H9 (cell line): ENCODE data around the gene UBQLN3. TPM values are rescaled to one million over a fixed set of nuclear protein-coding genes. Genes with fewer than 3 reads are reported as not detected.

Source experiments
- DNase-seq: peaks from one replicate; pipeline ENCODE4 v3.0.0-alpha.2; 2017
- H2AFZ ChIP-seq: one replicate; pipeline ENCODE4 v1.6.1; 2013; ENCODE audit warnings: mild to moderate bottlenecking, low read length, control low read depth, moderate library complexity
- H2AK5ac ChIP-seq: 2 replicates; pipeline ENCODE4 v1.6.1; 2013; ENCODE audit warnings: low read length, control low read depth, mixed read lengths; ENCODE audit not compliant: insufficient read length
- H2BK120ac ChIP-seq: one replicate; pipeline ENCODE4 v1.6.1; 2013; ENCODE audit warnings: low read depth, mild to moderate bottlenecking, low read length, control low read depth, inconsistent platforms; ENCODE audit not compliant: poor library complexity, severe bottlenecking
- H2BK12ac ChIP-seq: 2 replicates; pipeline ENCODE4 v1.6.1; 2013; ENCODE audit warnings: low read length, control low read depth, mixed read lengths, low read depth; ENCODE audit not compliant: insufficient read length
- H2BK15ac ChIP-seq: 2 replicates; pipeline ENCODE4 v1.6.1; 2013; ENCODE audit warnings: low read depth, low read length, control low read depth
- H2BK20ac ChIP-seq: one replicate; pipeline ENCODE4 v1.6.1; 2013; ENCODE audit warnings: low read depth, mild to moderate bottlenecking, low read length, control low read depth, inconsistent platforms; ENCODE audit not compliant: poor library complexity, severe bottlenecking
- H2BK5ac ChIP-seq: 2 replicates; pipeline ENCODE4 v1.6.1; 2013; ENCODE audit warnings: low read length, control low read depth, mixed read lengths; ENCODE audit not compliant: insufficient read length
- H3K14ac ChIP-seq: 2 replicates; pipeline ENCODE4 v1.6.1; 2013; ENCODE audit warnings: low read length, control low read depth; ENCODE audit not compliant: insufficient read depth
- H3K18ac ChIP-seq: 2 replicates; pipeline ENCODE4 v1.6.1; 2013; ENCODE audit warnings: low read depth, mild to moderate bottlenecking, mixed read lengths, low read length, control low read depth; ENCODE audit not compliant: insufficient read length
- H3K23ac ChIP-seq: 2 replicates; pipeline ENCODE4 v1.6.1; 2013; ENCODE audit warnings: low read length, control low read depth, mixed read lengths, low read depth; ENCODE audit not compliant: insufficient read length
- H3K23me2 ChIP-seq: 2 replicates; pipeline ENCODE4 v1.6.1; 2013; ENCODE audit warnings: low read depth, mild to moderate bottlenecking, mixed read lengths, low read length, control low read depth; ENCODE audit not compliant: insufficient read length, poor library complexity, severe bottlenecking
- H3K27ac ChIP-seq: 2 replicates; pipeline ENCODE4 v1.5.1; 2013; ENCODE audit warnings: low read length, control low read depth, mixed read lengths, low read depth; ENCODE audit not compliant: insufficient read length
- H3K27me3 ChIP-seq: 2 replicates; pipeline ENCODE4 v1.6.1; 2013; ENCODE audit warnings: low read length, control low read depth, inconsistent platforms; ENCODE audit not compliant: insufficient read depth
- H3K4ac ChIP-seq: 2 replicates; pipeline ENCODE4 v1.6.1; 2013; ENCODE audit warnings: low read depth, mild to moderate bottlenecking, control low read depth, inconsistent platforms, low read length, moderate library complexity
- H3K4me1 ChIP-seq: 2 replicates; pipeline ENCODE4 v1.6.1; 2013; ENCODE audit warnings: low read length, control low read depth, inconsistent platforms; ENCODE audit not compliant: insufficient read depth
- H3K4me2 ChIP-seq: 2 replicates; pipeline ENCODE4 v1.6.1; 2013; ENCODE audit warnings: low read length, control low read depth, mixed read lengths; ENCODE audit not compliant: insufficient read length, insufficient read depth
- H3K56ac ChIP-seq: 2 replicates; pipeline ENCODE4 v1.6.1; 2013; ENCODE audit warnings: low read depth, mild to moderate bottlenecking, mixed read lengths, low read length, control low read depth; ENCODE audit not compliant: insufficient read length
- H3K79me1 ChIP-seq: 2 replicates; pipeline ENCODE4 v1.6.1; 2013; ENCODE audit warnings: low read depth, mild to moderate bottlenecking, moderate library complexity, low read length, control low read depth, inconsistent platforms; ENCODE audit not compliant: insufficient read depth, poor library complexity, severe bottlenecking
- H3K79me2 ChIP-seq: 2 replicates; pipeline ENCODE4 v1.6.1; 2013; ENCODE audit warnings: low read length, control low read depth, inconsistent platforms; ENCODE audit not compliant: insufficient read depth
- H3K9ac ChIP-seq: 2 replicates; pipeline ENCODE4 v1.6.1; 2013; ENCODE audit warnings: low read length, control low read depth, mixed read lengths; ENCODE audit not compliant: insufficient read length; ENCODE audit errors: extremely low read depth
- H3K9me3 ChIP-seq: one replicate; pipeline ENCODE4 v1.6.1; 2013; ENCODE audit warnings: low read depth, low read length, inconsistent platforms; ENCODE audit not compliant: control insufficient read depth
- H3T11ph ChIP-seq: one replicate; pipeline ENCODE4 v1.6.1; 2013; ENCODE audit warnings: mild to moderate bottlenecking, low read length, control low read depth, inconsistent platforms
- H4K20me1 ChIP-seq: one replicate; pipeline ENCODE4 v1.6.1; 2013; ENCODE audit not compliant: control insufficient read depth, insufficient read length, insufficient read depth
- H4K5ac ChIP-seq: 2 replicates; pipeline ENCODE4 v1.6.1; 2013; ENCODE audit warnings: low read depth, mild to moderate bottlenecking, mixed read lengths, low read length, control low read depth; ENCODE audit not compliant: insufficient read length
- H4K8ac ChIP-seq: replicated peaks from 2 replicates; pipeline ENCODE4 v1.6.1; 2013; ENCODE audit warnings: low read length, control low read depth, mixed read lengths, low read depth; ENCODE audit not compliant: insufficient read length
- H4K91ac ChIP-seq: 2 replicates; pipeline ENCODE4 v1.6.1; 2013; ENCODE audit warnings: low read depth, mild to moderate bottlenecking, moderate library complexity, mixed read lengths, low read length, control low read depth; ENCODE audit not compliant: insufficient read length
- H3K27ac Mint-ChIP-seq, 3 experiments: 2 replicates in 2 of 3; 3 replicates in 1 of 3; pipeline ENCODE4 v1.8.0; 2020 to 2021; ENCODE audit warnings: mixed read lengths in 3 of 3, mild to moderate bottlenecking in 1 of 3, moderate library complexity in 1 of 3
- H3K27me3 Mint-ChIP-seq: 2 replicates; pipeline ENCODE4 v1.8.0; 2021; ENCODE audit warnings: low read depth, mild to moderate bottlenecking, moderate library complexity, mixed read lengths
- H3K36me3 Mint-ChIP-seq, 3 experiments: 2 replicates in 2 of 3; 3 replicates in 1 of 3; pipeline ENCODE4 v1.8.0; 2020 to 2021; ENCODE audit warnings: low read depth in 3 of 3, mixed read lengths in 3 of 3; ENCODE audit not compliant: insufficient read depth in 1 of 3
- H3K4me1 Mint-ChIP-seq, 2 experiments: 2 replicates each; pipeline ENCODE4 v1.8.0; 2020; ENCODE audit warnings: mixed read lengths in 2 of 2
- H3K4me3 Mint-ChIP-seq, 2 experiments: 2 replicates in 1 of 2; 3 replicates in 1 of 2; pipeline ENCODE4 v1.8.0; 2020 to 2021; ENCODE audit warnings: mild to moderate bottlenecking in 2 of 2, mixed read lengths in 2 of 2, moderate library complexity in 1 of 2
- H3K9me3 Mint-ChIP-seq, 2 experiments: 2 replicates in 1 of 2; 3 replicates in 1 of 2; pipeline ENCODE4 v1.8.0; 2020; ENCODE audit warnings: mild to moderate bottlenecking in 2 of 2, mixed read lengths in 2 of 2, moderate library complexity in 1 of 2
- CTCF ChIP-seq: fragments of 200-600 bp; sonication (generic); conservative IDR thresholded peaks from 3 replicates; pipeline ENCODE4 v1.8.0; 2021; ENCODE audit warnings: antibody characterized with exemption, mild to moderate bottlenecking
- WGBS: extraction: QIAGEN DNeasy Blood & Tissue Kit; methylation state at CpG from one replicate; pipeline ENCODE4 v1.1.7; 2013; ENCODE audit warnings: missing lambda C conversion rate, low lambda C conversion rate, mixed read lengths; ENCODE audit not compliant: insufficient read length; ENCODE audit errors: extremely low coverage; 5-methylcytosine and 5-hydroxymethylcytosine counted together
- total RNA-seq: library from RNA; stranded (reverse); gene quantifications from 2 replicates; pipeline ENCODE4 v1.2.1, GENCODE V29; 2021

UBQLN3 gene
- total RNA-seq, 1 experiment from 2014 or later = not detected

GRCh38 chr11:5508605-5509004 lies 1.2 kb downstream of the UBQLN3 start:
- H3K56ac ChIP-seq = no peak overlapping the region
- H2BK12ac ChIP-seq = no peak overlapping the region
- H3K4me2 ChIP-seq = no peak overlapping the region
- H3K9me3 ChIP-seq = no peaks in the 10 kb centered on the region
- H3K18ac ChIP-seq = no peak overlapping the region
- no peak overlapping the region for H3K9ac ChIP-seq
- H2BK15ac ChIP-seq = no peak overlapping the region
- H3K27me3 ChIP-seq = no peaks in the 10 kb centered on the region
- H3K27ac Mint-ChIP-seq = peak overlapping the region in 1 of 3 experiments; percentile 50; a peak in 2 of 7 replicates
- H3K27me3 Mint-ChIP-seq = no peaks in the 10 kb centered on the region
- no peak for TF ChIP-seq CTCF
- H2BK120ac ChIP-seq = no peak overlapping the region
- H3K23ac ChIP-seq = no peak overlapping the region
- no peak overlapping the region for H4K8ac ChIP-seq
- H3K4me1 Mint-ChIP-seq = peaks cover 0 to 7% of the 10 kb centered on the region in 2 experiments; a peak in 1 of 4 replicates
- no peak overlapping the region for H3K4ac ChIP-seq
- H3K14ac ChIP-seq = no peak overlapping the region
- H3K4me3 Mint-ChIP-seq = no peak overlapping the region
- DNase-seq = no peak
- H2BK5ac ChIP-seq = no peak overlapping the region
- H4K91ac ChIP-seq = no peak overlapping the region
- H2BK20ac ChIP-seq = no peak overlapping the region
- no peaks in the 10 kb centered on the region for H3K79me2 ChIP-seq
- no peaks in the 10 kb centered on the region for H3K4me1 ChIP-seq
- no peak overlapping the region for H3T11ph ChIP-seq
- WGBS = no CpG with 5 or more reads among the region's 8 CpGs
- no peak overlapping the region for H2AFZ ChIP-seq
- H4K20me1 ChIP-seq = no peaks in the 10 kb centered on the region
- H3K79me1 ChIP-seq = no peaks in the 10 kb centered on the region
- no peak overlapping the region for H4K5ac ChIP-seq
- H3K23me2 ChIP-seq = no peaks in the 10 kb centered on the region
- no peaks in the 10 kb centered on the region for H3K9me3 Mint-ChIP-seq
- H2AK5ac ChIP-seq = no peak overlapping the region
- H3K27ac ChIP-seq = no peak overlapping the region
- no peaks in the 10 kb centered on the region for H3K36me3 Mint-ChIP-seq
